ENCODE data around the gene PDCL3.

DNA sequence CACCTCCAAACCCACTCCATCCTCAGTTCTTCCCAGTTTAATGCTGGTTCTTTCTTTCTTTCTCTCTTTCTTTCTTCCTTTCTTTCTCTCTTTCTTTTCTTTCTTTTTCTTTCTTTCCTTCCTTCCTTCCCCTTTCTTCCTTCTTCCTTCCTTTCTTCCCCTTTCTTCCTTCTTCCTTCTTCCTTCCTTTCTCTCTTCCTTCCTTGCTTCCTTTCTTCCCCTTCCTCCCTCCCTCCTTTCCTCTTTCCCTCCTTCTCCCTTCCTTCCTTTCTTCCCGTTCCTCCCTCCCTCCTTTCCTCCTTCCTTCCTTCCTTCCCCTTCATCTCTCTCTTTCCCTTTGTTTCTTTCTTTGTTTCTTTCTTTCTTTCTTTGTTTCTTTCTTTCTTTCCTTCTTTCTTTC lies 50.9 kb downstream of the PDCL3 start:
- TF ChIP-seq POLR2A (IDR thresholded peaks at IDR 0.05; ENCODE audit: low read depth, low read length) = no peak
- no peak for TF ChIP-seq SPI1 (IDR thresholded peaks at IDR 0.05; ENCODE audit: low read depth, low read length)
- no peak for TF ChIP-seq POLR2AphosphoS5 (IDR thresholded peaks at IDR 0.05; ENCODE audit: low read depth, low read length)
- no peak for TF ChIP-seq TAF1 (IDR thresholded peaks at IDR 0.05; ENCODE audit: low read depth, low read length)
- no peak for TF ChIP-seq PAX5 (IDR thresholded peaks at IDR 0.05; ENCODE audit: insufficient read depth, low read length, severe bottlenecking)

Data from GM12891 (cell line).